WTC11 (cell line): ENCODE data around the gene TMEM218. TPM values are rescaled to one million over a fixed set of nuclear protein-coding genes. Genes with fewer than 3 reads are reported as not detected.

Source experiments
- ATAC-seq: fragments of 200-7000 bp; cut with Tn5 transposase; 2 replicates; pipeline ENCODE4 v1.10.0; 2021; ENCODE audit warnings: mild to moderate bottlenecking, moderate library complexity
- CTCF ChIA-PET: fragments of 300-600 bp; sonication (Branson Sonifier 250); formaldehyde crosslinking; loops from one replicate; lab custom pipeline; 2021; ENCODE audit warnings: antibody characterized with exemption; lab: Charles Lee
- POLR2A ChIA-PET: fragments of 350-600 bp; sonication (Branson Sonifier 250); formaldehyde crosslinking; loops from one replicate; lab custom pipeline; 2021; ENCODE audit warnings: antibody characterized with exemption; lab: Charles Lee
- DNase-seq: peaks from one replicate; pipeline ENCODE4 v3.0.0; 2021; ENCODE audit warnings: low spot score
- H3K27ac Mint-ChIP-seq: 2 replicates; pipeline ENCODE4 v1.8.0; 2021; ENCODE audit warnings: mixed read lengths
- H3K27me3 Mint-ChIP-seq: 2 replicates; pipeline ENCODE4 v1.8.0; 2021; ENCODE audit warnings: low read depth, mild to moderate bottlenecking, moderate library complexity, mixed read lengths
- H3K36me3 Mint-ChIP-seq: 2 replicates; pipeline ENCODE4 v1.8.0; 2021; ENCODE audit warnings: mixed read lengths
- H3K4me1 Mint-ChIP-seq: 2 replicates; pipeline ENCODE4 v1.8.0; 2022; ENCODE audit warnings: mixed read lengths
- H3K4me3 Mint-ChIP-seq: 2 replicates; pipeline ENCODE4 v1.8.0; 2021; ENCODE audit warnings: mild to moderate bottlenecking, moderate library complexity, mixed read lengths
- H3K9me3 Mint-ChIP-seq: 2 replicates; pipeline ENCODE4 v1.8.0; 2021; ENCODE audit warnings: mixed read lengths
- ELF4 ChIP-seq: sonication (generic); formaldehyde crosslinking; IDR thresholded peaks from 2 replicates; pipeline ENCODE4 v1.8.1; 2022; ENCODE audit warnings: low read depth, mild to moderate bottlenecking, moderate library complexity, missing genetic modification reagents
- EMX1 ChIP-seq: fragments of 250-450 bp; sonication (Bioruptor Pico); IDR thresholded peaks from 2 replicates; pipeline ENCODE4 v1.8.0; 2021; ENCODE audit warnings: mild to moderate bottlenecking
- ETV6 ChIP-seq: sonication (generic); formaldehyde crosslinking; IDR thresholded peaks from 2 replicates; pipeline ENCODE4 v1.8.1; 2022; ENCODE audit warnings: mild to moderate bottlenecking, missing genetic modification reagents
- FOXK1 ChIP-seq: sonication (generic); formaldehyde crosslinking; IDR thresholded peaks from 2 replicates; pipeline ENCODE4 v1.8.0; 2022; ENCODE audit warnings: mild to moderate bottlenecking, moderate library complexity, missing genetic modification reagents
- GTF2I ChIP-seq: fragments of 250-450 bp; sonication (Bioruptor Pico); conservative IDR thresholded peaks from 2 replicates; pipeline ENCODE4 v1.4.0; 2021; ENCODE audit warnings: mild to moderate bottlenecking
- IRF2 ChIP-seq: sonication (generic); formaldehyde crosslinking; IDR thresholded peaks from 2 replicates; pipeline ENCODE4 v1.8.0; 2022; ENCODE audit warnings: low read depth, missing genetic modification reagents, borderline replicate concordance
- JAZF1 ChIP-seq: fragments of 250-450 bp; sonication (Bioruptor Pico); IDR thresholded peaks from 2 replicates; pipeline ENCODE4 v1.9.0; 2021; ENCODE audit warnings: moderate library complexity, mild to moderate bottlenecking, inconsistent platforms
- MYBL2 ChIP-seq: sonication (generic); formaldehyde crosslinking; IDR thresholded peaks from 2 replicates; pipeline ENCODE4 v1.8.1; 2023; ENCODE audit warnings: mild to moderate bottlenecking, moderate library complexity, missing genetic modification reagents
- NFE2L1 ChIP-seq: sonication (generic); formaldehyde crosslinking; IDR thresholded peaks from 2 replicates; pipeline ENCODE4 v1.8.1; 2023; ENCODE audit warnings: missing genetic modification reagents
- NFYB ChIP-seq: sonication (generic); formaldehyde crosslinking; conservative IDR thresholded peaks from 2 replicates; pipeline ENCODE4 v1.8.0; 2022; ENCODE audit warnings: low read depth, missing genetic modification reagents
- NR1H2 ChIP-seq: sonication (generic); formaldehyde crosslinking; IDR thresholded peaks from 2 replicates; pipeline ENCODE4 v1.9.0; 2021; ENCODE audit warnings: mild to moderate bottlenecking, moderate library complexity, missing genetic modification reagents
- PRRX2 ChIP-seq: fragments of 250-450 bp; sonication (Bioruptor Pico); IDR thresholded peaks from 2 replicates; pipeline ENCODE4 v1.8.0; 2021; ENCODE audit warnings: mild to moderate bottlenecking
- RELA ChIP-seq: sonication (generic); formaldehyde crosslinking; IDR thresholded peaks from 2 replicates; pipeline ENCODE4 v1.8.1; 2022; ENCODE audit warnings: missing genetic modification reagents, mild to moderate bottlenecking, borderline replicate concordance
- SMAD3 ChIP-seq: sonication (generic); formaldehyde crosslinking; IDR thresholded peaks from 2 replicates; pipeline ENCODE4 v1.8.0; 2022; ENCODE audit warnings: missing genetic modification reagents, mild to moderate bottlenecking, borderline replicate concordance
- TEAD1 ChIP-seq: sonication (generic); formaldehyde crosslinking; IDR thresholded peaks from 2 replicates; pipeline ENCODE4 v1.8.0; 2022; ENCODE audit warnings: mild to moderate bottlenecking, missing genetic modification reagents
- ZNF263 ChIP-seq: sonication (generic); formaldehyde crosslinking; IDR thresholded peaks from 2 replicates; pipeline ENCODE4 v1.8.1; 2022; ENCODE audit warnings: low read depth, mild to moderate bottlenecking, moderate library complexity, missing genetic modification reagents
- ZNF396 ChIP-seq: fragments of 250-450 bp; sonication (Bioruptor Pico); IDR thresholded peaks from 2 replicates; pipeline ENCODE4 v1.8.0; 2021; ENCODE audit warnings: mild to moderate bottlenecking, moderate library complexity, borderline replicate concordance
- ZNF416 ChIP-seq: fragments of 250-450 bp; sonication (Bioruptor Pico); IDR thresholded peaks from 2 replicates; pipeline ENCODE4 v1.9.0; 2021; ENCODE audit warnings: mild to moderate bottlenecking, inconsistent platforms
- total RNA-seq: library from RNA; stranded (reverse); gene quantifications from 3 replicates; pipeline ENCODE4 v1.2.3, GENCODE V29; 2021
- TF ChIP-seq, protein P1 (sequence below): sonication (generic); formaldehyde crosslinking; IDR thresholded peaks from 2 replicates; pipeline ENCODE4 v1.8.0; 2022; ENCODE audit warnings: mild to moderate bottlenecking, missing genetic modification reagents
- TF ChIP-seq, protein P2 (sequence below): sonication (generic); formaldehyde crosslinking; conservative IDR thresholded peaks from 2 replicates; pipeline ENCODE4 v1.8.1; 2023; ENCODE audit warnings: mild to moderate bottlenecking, low read depth, missing genetic modification reagents, moderate library complexity
- TF ChIP-seq, protein P3 (sequence below): sonication (generic); formaldehyde crosslinking; IDR thresholded peaks from 2 replicates; pipeline ENCODE4 v1.8.1; 2022; ENCODE audit warnings: missing genetic modification reagents, borderline replicate concordance
- TF ChIP-seq, protein P4 (sequence below): sonication (generic); formaldehyde crosslinking; IDR thresholded peaks from 2 replicates; pipeline ENCODE4 v1.8.0; 2023; ENCODE audit warnings: missing genetic modification reagents
- TF ChIP-seq, protein P5 (sequence below): fragments of 250-450 bp; sonication (Bioruptor Pico); IDR thresholded peaks from 2 replicates; pipeline ENCODE4 v1.9.0; 2021; ENCODE audit warnings: moderate library complexity, mild to moderate bottlenecking, inconsistent platforms, borderline replicate concordance
- TF ChIP-seq, protein P6 (sequence below): sonication (generic); formaldehyde crosslinking; IDR thresholded peaks from 2 replicates; pipeline ENCODE4 v1.8.1; 2022; ENCODE audit warnings: mild to moderate bottlenecking, missing genetic modification reagents, moderate library complexity, borderline replicate concordance
- TF ChIP-seq, protein P7 (sequence below): sonication (generic); formaldehyde crosslinking; conservative IDR thresholded peaks from 2 replicates; pipeline ENCODE4 v1.8.1; 2022; ENCODE audit warnings: mild to moderate bottlenecking, missing genetic modification reagents
- TF ChIP-seq, protein P8 (sequence below): sonication (generic); formaldehyde crosslinking; IDR thresholded peaks from 2 replicates; pipeline ENCODE4 v1.8.1; 2023; ENCODE audit warnings: mild to moderate bottlenecking, missing genetic modification reagents

Gene TMEM218
- total RNA-seq, 1 experiment from 2014 or later = 10.3 TPM

DNA sequence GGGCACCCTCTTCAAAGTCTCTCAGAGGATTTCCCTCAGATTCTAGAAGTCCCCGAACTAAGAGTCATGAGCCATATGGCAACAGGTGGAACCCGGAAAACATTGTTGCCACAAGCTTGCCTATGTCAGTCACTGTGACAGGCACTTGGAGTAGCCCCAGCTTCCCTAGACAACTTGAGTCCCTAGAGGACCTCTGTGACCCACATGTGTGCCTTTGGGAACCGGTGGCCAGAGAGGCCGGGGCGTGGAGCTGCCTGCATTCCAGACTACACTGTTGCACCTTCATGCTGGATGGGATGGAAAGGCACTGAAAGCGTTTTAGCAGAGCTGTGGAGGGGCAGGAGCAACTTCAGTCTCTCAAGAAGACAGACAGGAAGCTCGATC is 36.2 kb downstream of the TMEM218 start:
- Mint-ChIP-seq H3K9me3 (no peaks in the 10 kb centered on the region), H3K4me1 (peaks cover 12% of the 10 kb centered on the region), H3K27me3 (no peaks in the 10 kb centered on the region; the same call in 1 of the 2 replicates)
- TF ChIP-seq SMAD3 (CRISPR knock-in tag) (no peak), ELF4 (no peak), NFE2L1 (CRISPR knock-in tag) (no peak), IRF2 (CRISPR knock-in tag) (no peak), RELA (no peak), ZNF396 (CRISPR knock-in tag) (no peak), FOXK1 (CRISPR knock-in tag) (no peak), TEAD1 (CRISPR knock-in tag) (no peak), PRRX2 (no peak), JAZF1 (no peak), ETV6 (CRISPR knock-in tag) (no peak), NFYB (CRISPR knock-in tag) (no peak)
- TF ChIP-seq, protein P1, sequence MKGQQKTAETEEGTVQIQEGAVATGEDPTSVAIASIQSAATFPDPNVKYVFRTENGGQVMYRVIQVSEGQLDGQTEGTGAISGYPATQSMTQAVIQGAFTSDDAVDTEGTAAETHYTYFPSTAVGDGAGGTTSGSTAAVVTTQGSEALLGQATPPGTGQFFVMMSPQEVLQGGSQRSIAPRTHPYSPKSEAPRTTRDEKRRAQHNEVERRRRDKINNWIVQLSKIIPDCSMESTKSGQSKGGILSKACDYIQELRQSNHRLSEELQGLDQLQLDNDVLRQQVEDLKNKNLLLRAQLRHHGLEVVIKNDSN (CRISPR knock-in tag) = no peak
- TF ChIP-seq, protein P2, sequence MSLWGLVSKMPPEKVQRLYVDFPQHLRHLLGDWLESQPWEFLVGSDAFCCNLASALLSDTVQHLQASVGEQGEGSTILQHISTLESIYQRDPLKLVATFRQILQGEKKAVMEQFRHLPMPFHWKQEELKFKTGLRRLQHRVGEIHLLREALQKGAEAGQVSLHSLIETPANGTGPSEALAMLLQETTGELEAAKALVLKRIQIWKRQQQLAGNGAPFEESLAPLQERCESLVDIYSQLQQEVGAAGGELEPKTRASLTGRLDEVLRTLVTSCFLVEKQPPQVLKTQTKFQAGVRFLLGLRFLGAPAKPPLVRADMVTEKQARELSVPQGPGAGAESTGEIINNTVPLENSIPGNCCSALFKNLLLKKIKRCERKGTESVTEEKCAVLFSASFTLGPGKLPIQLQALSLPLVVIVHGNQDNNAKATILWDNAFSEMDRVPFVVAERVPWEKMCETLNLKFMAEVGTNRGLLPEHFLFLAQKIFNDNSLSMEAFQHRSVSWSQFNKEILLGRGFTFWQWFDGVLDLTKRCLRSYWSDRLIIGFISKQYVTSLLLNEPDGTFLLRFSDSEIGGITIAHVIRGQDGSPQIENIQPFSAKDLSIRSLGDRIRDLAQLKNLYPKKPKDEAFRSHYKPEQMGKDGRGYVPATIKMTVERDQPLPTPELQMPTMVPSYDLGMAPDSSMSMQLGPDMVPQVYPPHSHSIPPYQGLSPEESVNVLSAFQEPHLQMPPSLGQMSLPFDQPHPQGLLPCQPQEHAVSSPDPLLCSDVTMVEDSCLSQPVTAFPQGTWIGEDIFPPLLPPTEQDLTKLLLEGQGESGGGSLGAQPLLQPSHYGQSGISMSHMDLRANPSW (CRISPR knock-in tag) = no peak
- TF ChIP-seq, protein P3, sequence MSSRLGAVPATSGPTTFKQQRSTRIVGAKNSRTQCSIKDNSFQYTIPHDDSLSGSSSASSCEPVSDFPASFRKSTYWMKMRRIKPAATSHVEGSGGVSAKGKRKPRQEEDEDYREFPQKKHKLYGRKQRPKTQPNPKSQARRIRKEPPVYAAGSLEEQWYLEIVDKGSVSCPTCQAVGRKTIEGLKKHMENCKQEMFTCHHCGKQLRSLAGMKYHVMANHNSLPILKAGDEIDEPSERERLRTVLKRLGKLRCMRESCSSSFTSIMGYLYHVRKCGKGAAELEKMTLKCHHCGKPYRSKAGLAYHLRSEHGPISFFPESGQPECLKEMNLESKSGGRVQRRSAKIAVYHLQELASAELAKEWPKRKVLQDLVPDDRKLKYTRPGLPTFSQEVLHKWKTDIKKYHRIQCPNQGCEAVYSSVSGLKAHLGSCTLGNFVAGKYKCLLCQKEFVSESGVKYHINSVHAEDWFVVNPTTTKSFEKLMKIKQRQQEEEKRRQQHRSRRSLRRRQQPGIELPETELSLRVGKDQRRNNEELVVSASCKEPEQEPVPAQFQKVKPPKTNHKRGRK = no peak
- TF ChIP-seq, all 79 proteins: peak for 0
- ATAC-seq (no peak), DNase-seq (no peak)
- POLR2A ChIA-PET = no interaction called here
- Mint-ChIP-seq H3K27ac (no peak overlapping the region), H3K36me3 (no peaks in the 10 kb centered on the region), H3K4me3 (no peak overlapping the region)
- CTCF ChIA-PET = interaction anchor here (0.8 to 3.5 kb wide), 8 partner anchors 10 to 348 kb away, joined by 3 to 21 read pairs (median 4); no protein-coding TSS in a partner anchor

DNA sequence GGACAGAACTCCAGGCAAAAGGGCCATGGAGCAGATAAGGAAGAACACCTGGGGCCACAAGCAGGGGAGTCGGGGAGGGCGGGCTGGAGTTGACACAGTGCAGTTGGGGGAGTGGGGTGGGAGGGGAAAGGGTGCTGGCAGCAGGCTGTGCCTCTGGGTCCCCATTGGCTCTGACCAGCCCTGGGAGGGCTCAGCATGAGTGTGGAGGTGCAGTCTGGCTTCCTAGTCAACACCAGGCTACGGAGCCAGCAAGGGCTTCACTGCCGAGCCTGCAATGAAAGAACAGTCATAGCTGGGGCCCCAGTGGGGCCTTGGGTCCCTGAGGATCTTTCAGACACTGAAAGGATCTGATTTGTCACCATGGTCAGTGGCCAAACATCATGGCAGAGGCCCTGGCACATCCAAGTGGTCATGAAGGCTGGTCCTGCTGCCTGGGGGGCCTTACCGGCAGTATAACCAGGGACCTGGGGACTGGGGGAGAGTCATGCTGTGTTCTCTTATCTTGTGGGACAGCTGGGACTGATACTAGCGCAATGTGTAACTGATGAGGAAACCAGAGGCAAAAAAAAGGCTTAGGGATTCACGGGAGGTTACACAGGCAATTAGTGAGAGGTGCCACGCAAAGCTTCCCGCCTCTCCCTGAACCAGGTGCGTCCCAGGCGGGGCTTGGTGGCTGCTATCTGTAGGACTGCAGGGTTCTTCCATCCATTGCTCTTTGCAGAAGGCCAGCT is 36.8 kb downstream of the TMEM218 start:
- ChIA-PET POLR2A (no interaction called here), CTCF (interaction anchor here (0.6 to 3.5 kb wide), 8 partner anchors 11 to 1516 kb away, joined by 3 to 21 read pairs (median 3); partner anchors contain the start of gene HEPN1)
- ATAC-seq = no peak
- TF ChIP-seq EMX1 (CRISPR knock-in tag) (no peak), RELA (no peak), JAZF1 (no peak), MYBL2 (CRISPR knock-in tag) (no peak), TEAD1 (CRISPR knock-in tag) (no peak), NFE2L1 (CRISPR knock-in tag) (no peak), ZNF416 (no peak), NR1H2 (CRISPR knock-in tag) (no peak), ZNF263 (CRISPR knock-in tag) (no peak), NFYB (CRISPR knock-in tag) (no peak), GTF2I (no peak)
- TF ChIP-seq, protein P4, sequence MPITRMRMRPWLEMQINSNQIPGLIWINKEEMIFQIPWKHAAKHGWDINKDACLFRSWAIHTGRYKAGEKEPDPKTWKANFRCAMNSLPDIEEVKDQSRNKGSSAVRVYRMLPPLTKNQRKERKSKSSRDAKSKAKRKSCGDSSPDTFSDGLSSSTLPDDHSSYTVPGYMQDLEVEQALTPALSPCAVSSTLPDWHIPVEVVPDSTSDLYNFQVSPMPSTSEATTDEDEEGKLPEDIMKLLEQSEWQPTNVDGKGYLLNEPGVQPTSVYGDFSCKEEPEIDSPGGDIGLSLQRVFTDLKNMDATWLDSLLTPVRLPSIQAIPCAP (CRISPR knock-in tag) = no peak
- TF ChIP-seq, protein P5, sequence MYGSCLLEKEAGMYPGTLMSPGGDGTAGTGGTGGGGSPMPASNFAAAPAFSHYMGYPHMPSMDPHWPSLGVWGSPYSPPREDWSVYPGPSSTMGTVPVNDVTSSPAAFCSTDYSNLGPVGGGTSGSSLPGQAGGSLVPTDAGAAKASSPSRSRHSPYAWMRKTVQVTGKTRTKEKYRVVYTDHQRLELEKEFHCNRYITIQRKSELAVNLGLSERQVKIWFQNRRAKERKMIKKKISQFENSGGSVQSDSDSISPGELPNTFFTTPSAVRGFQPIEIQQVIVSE = no peak
- TF ChIP-seq, protein P6, sequence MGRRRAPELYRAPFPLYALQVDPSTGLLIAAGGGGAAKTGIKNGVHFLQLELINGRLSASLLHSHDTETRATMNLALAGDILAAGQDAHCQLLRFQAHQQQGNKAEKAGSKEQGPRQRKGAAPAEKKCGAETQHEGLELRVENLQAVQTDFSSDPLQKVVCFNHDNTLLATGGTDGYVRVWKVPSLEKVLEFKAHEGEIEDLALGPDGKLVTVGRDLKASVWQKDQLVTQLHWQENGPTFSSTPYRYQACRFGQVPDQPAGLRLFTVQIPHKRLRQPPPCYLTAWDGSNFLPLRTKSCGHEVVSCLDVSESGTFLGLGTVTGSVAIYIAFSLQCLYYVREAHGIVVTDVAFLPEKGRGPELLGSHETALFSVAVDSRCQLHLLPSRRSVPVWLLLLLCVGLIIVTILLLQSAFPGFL (CRISPR knock-in tag) = no peak
- TF ChIP-seq, protein P7, sequence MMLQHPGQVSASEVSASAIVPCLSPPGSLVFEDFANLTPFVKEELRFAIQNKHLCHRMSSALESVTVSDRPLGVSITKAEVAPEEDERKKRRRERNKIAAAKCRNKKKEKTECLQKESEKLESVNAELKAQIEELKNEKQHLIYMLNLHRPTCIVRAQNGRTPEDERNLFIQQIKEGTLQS (CRISPR knock-in tag) = no peak
- TF ChIP-seq, protein P8, sequence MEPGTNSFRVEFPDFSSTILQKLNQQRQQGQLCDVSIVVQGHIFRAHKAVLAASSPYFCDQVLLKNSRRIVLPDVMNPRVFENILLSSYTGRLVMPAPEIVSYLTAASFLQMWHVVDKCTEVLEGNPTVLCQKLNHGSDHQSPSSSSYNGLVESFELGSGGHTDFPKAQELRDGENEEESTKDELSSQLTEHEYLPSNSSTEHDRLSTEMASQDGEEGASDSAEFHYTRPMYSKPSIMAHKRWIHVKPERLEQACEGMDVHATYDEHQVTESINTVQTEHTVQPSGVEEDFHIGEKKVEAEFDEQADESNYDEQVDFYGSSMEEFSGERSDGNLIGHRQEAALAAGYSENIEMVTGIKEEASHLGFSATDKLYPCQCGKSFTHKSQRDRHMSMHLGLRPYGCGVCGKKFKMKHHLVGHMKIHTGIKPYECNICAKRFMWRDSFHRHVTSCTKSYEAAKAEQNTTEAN = no peak

More for the DNA sequence above, 36.8 kb downstream of the TMEM218 start:
- Mint-ChIP-seq H3K9me3 (no peaks in the 10 kb centered on the region), H3K27me3 (no peaks in the 10 kb centered on the region; the same call in 1 of the 2 replicates), H3K36me3 (no peaks in the 10 kb centered on the region), H3K27ac (no peak overlapping the region), H3K4me1 (peaks cover 16% of the 10 kb centered on the region), H3K4me3 (no peak overlapping the region)
- no peak for DNase-seq
